ENCODE data around the gene DMAC1.

The DMAC1 gene, protein sequence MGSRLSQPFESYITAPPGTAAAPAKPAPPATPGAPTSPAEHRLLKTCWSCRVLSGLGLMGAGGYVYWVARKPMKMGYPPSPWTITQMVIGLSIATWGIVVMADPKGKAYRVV

DNA sequence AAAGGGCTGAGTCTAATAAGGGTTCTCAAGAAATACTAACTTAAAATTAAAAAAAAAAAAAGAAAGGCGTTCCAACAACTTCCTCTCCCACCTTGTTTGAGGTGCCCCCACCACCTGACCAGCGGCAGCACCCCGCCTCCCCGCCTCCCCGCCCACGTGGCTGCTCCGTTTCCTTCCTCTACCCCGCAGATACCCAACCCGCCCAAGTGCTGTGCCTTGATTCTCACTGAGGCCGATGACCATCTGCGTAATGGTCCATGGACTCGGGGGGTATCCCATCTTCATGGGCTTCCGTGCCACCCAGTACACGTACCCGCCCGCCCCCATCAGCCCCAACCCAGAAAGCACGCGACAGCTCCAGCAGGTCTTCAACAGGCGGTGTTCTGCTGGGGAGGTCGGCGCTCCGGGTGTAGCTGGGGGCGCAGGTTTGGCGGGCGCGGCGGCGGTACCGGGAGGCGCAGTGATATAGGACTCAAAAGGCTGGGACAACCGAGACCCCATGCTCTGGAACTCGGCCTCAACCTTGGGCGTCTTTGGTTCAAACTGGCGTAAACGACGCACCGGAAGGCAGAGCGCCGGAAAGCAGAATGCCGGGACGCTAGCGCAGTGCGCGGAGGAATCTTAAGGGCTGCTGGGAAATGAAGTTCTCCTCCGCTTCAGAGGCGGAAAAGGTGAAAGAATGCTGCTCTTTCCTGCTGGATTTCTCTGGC is at the start of gene DMAC1:
DMAC1 (minus strand) TSS at position 545 of the 710 bp plus-strand sequence; CDS start at position 501, 44 bp downstream.
- DNase-seq (ENCODE audit: low read depth in 2 of 2): peak; percentile 59 to 68

DNA sequence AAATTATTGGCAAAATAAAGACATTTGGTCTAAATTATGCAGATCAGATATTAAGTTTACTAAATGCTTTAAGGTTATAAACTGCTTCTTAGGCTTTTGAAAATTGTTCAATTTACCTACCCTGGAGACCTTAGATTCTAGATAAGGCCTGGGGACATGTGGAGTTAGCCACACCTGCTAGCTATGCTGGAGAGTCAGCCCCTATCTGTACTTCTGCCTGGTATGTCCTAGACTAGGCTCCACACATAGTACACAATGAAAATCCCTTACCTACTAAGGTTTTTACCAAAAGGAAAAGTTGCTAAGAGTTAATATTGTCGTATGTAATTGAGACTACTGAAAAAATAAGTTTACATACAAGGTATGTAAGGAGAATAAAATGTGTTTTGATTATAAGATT is 49.8 kb upstream of the DMAC1 start:
- no peak for DNase-seq (ENCODE audit: low read depth in 2 of 2)

DNA sequence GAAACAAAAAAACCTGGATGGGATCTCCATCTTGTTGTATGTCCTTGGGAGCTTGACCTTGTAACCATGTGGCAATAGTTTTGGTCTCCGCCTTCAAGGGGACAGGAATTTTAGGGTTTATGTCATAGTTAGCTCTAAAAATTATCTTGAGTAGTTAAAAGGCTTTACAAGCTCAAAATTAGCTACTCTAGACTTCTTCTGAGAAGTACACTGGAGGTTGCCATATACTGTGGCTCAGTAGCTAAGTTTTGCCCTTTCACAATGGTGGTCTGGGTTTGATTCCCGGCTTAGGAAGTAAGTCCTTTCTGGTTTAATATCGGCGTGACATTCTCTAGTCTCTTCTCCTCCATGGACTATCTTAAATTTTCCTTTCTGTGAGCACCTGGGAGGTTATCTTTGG is 48.9 kb upstream of the DMAC1 start:
- no peak for DNase-seq (ENCODE audit: low read depth in 2 of 2)

DNA sequence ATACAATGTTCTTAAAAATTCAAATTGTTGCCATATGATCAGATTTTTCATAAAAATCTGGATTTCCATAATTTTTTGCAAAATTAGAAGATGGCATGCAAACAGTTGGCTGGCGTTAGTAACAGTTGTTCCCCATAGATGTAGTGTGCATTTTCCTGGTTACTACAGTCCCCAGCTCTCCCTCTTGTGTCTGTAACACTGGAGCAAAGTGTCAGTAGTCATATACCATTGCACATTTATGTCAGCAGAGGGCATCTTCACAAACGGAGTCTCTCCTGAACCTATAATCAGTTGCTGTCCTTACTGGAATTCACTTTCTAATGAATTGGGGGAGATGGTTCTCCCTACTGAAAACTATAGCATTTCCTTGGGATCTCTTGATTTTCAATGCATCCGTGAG is 44.7 kb upstream of the DMAC1 start:
- DNase-seq (ENCODE audit: low read depth in 2 of 2): no peak

DNA sequence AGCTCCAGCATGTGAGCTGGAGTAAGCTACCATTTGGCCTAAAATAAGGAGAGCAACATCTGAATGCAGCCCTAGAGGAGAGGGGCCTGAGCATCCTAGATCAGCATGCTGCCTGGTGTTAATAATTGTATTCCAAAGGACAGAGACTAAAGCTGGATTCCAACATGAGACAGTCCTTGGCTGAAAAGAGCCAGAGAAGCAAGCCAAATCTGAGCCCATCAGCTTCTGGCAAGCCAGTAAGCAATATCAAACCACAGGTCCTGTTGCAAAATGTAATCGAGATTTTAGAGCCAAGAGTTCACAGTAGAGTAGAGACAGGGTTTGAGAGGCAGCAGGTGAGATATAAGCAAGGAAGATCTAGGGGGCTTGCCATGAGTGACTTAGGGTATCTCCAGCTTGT is 42.3 kb upstream of the DMAC1 start:
- DNase-seq (ENCODE audit: low read depth in 2 of 2): no peak

DNA sequence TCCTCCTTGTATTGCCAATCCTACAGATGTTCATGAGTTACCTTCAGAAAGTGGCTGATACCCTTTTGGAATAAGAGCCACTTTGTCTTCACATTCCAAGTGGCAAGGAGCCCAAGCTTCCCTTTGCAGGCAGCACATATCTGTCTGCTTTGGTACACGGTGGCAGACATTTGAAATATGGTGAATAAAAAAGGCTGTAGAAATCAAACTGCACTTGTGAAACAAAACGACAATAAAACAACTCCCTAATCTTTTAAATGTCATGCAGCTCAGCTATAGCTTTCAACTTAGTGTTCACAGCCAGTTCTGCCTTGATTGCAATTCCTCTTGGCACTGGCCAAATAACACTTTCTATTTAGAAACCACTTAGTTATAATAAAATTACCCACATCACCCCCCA is 35.0 kb upstream of the DMAC1 start:
- no peak for DNase-seq (ENCODE audit: low read depth in 2 of 2)

DNA sequence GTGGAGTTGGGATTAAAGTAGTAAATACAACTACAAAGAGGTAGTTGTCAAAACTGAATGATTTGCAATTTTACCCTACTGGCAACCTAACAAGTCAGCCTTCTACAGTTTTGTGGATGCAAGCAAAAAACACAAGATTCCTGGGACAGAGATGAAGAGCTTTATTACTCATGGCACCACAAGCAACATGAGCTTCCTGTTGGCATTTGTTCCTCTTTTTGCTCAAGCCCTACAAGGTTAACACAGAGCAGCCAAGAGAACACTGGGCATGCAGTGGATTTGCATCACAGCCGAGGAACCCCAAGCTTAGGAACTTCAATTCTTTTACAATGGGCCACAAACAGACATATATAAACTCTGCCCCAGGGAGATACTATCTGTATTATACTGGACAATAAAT is 28.8 kb upstream of the DMAC1 start:
- DNase-seq (ENCODE audit: low read depth in 2 of 2): no peak

DNA sequence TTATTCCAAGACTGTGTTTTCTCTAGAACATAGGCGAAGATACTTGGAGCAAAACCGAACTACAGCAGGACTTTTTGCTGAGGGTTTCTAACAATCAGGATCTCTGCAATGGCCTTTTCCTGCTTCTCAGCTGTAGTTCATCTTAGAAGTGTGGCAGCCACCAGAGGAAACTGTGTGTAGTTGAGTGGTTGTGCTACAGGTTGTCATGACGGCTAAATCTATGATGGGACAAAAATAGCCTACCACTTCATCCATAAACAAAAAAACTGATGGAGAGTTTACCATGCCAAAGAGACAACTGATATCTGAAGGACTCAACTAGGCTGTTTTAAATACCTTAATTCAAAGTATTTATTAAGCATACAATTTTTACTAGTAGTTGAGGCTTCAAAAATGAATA is 28.2 kb upstream of the DMAC1 start:
- no peak for DNase-seq (ENCODE audit: low read depth in 2 of 2)

DNA sequence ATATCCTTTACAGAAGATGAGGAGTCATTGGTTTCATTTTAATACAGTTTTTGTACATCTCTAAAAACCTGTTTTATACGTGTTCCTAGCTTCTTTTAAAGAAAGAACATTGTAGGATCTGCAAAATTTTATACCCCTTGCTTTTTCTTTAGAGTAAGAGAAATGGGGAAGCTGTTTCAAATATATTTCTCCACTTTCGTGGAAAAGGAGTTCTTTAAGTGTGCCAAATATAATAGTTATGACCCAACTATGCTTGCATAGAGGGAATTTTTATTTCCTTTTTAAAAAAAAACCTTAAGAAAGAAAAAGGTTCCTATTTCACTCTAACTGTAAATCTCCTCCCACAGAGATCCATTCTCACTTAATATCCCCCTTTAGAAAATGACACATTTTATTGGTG is 27.5 kb upstream of the DMAC1 start:
- no peak for DNase-seq (ENCODE audit: low read depth in 2 of 2)

DNA sequence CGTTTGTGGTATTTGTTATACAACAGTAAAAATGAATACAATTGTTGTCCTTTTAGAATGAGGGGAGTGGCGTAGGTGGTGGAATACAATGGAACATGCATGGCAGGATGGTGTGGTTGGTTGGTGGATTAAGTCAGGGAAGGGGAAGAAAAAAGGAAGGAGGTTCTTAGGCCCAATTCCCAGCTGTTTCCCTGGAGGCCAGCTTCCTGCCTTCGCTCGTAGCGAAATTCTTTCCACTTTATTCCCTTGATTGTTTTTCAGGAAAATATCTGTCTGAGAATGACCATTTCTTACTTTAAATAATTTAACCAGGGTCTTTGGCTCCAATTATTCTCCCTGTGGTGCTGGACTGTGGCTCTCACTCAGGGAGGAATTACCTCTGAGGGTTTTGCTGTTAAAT is 24.1 kb upstream of the DMAC1 start:
- no peak for DNase-seq (ENCODE audit: low read depth in 2 of 2)

DNA sequence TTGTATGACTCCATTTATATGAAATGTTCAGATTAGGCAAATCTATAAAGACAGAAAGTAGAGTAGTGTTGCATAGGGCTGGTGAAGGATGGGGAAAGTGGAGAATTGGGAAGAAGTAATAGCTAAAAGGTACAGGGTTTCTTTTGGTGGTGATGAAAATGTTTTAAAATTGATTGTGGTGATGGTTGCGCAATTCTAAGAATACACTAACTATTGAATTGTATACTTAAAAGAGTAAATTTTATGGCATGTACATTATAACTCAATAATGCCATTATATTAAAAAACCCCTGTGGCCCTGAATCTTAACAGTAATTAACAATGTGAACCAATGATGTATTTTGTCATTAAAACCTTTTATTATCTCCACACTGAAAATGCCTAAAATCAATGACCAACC is 20.4 kb upstream of the DMAC1 start:
- no peak for DNase-seq (ENCODE audit: low read depth in 2 of 2)

DNA sequence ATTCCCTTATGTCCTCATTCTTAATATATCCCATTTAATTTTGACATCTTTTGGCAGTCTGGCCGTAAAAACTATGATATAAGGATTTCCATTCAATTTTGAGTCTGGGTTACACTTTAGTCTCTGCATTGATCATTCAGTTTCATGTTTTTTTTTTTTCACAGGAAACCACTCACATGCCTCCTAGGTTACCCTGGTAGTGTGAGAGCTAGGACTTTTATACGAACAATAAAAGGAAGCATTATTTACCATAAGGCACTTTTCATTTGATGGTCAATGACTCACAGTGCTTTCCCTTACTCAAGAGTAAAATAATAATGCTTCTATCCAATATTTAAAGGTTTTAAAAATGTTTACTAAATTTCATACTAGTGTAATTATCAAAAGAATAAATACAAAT is 16.4 kb upstream of the DMAC1 start:
- DNase-seq (ENCODE audit: low read depth in 2 of 2): no peak

DNA sequence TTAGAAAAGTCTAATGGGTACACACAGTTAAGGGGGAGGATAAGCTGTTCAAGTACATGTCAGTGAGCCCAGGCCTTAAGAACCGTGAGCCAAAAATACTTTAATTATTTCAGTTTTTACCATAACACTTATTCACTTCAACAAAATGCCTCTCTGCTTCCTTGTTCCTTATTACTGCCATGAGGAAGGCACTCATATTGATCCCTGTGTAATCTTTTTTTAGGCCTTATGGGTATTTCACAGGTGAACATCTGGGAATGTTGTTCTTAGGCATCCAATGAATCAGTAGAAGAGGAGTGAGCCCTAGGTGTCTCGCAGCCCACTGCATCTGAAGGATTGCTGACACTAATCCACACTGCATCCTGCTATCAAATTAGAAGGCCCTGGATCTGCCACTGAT is 13.5 kb upstream of the DMAC1 start:
- no peak for DNase-seq (ENCODE audit: low read depth in 2 of 2)

DNA sequence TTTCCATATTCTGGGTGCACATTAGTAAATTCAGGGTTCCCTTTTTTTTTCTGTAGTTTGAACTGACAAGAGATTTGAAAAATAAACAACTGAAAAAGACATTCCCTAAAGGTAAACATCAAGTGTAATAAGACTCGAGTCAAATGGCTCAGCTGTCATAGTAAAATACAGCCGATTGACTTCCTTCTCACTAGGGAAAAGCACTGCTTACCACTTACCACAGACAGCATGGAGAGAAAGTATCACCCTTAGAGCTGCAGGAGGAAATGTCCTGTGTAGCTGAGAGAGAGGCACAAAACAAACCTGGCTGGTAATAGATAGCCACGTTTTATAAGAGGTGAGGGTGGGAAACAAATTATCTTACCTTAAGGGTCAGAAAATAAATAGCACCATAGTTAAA is 12.1 kb upstream of the DMAC1 start:
- no peak for DNase-seq (ENCODE audit: low read depth in 2 of 2)

DNA sequence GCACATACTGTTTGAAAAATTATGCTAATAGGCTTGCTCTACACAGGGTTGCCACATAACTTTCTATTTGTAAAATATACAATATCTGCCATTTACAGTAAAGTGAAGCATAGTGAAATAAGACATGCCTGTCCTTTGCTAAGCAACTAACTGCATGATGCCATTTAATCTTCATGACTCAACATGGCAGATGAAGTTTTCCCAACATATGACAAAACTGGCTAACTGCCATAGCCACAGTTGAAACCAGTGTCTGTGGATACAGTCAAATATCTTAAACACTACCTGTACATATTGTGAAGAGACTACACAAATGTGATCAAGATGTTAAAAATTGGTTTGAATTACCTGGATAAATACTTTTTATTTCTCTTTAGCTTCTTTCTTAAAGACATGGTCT is 3.1 kb upstream of the DMAC1 start:
- no peak for DNase-seq (ENCODE audit: low read depth in 2 of 2)

DNA sequence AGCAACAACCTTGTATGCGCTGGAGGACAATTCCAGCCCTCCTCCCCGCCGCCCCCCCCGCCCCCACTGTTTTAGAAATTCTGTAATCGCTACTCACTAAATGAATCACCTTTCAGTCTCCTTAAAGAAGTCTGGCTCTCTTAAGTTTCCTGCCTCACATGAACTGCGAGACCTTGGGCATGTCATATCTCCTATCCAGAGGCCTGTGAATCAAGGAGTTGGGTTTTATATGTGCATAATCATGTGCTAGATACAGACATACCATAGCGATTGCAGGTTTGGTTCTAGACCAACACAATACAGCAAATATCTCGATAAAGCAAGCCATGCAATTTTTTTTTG is 337 bp upstream of the DMAC1 start:
- DNase-seq (ENCODE audit: low read depth in 2 of 2): no peak

DNA sequence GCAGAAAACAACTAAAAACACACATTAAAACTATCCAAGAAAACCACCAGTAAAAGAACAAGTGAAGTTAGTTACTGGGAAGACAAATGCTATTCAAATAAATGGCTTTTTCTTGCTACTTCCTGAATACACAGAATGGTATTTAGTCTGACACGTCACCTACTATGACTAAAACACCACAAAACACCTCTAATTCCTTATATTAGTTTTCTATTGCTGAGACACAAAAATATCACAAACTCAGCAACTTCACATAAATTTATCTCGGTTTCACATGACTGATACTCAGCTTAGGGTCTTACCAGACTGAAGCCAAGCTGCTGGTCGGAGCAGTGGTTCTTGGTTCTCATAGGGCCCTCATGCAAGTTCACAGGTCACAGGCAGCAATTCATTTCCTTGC is 5.4 kb downstream of the DMAC1 start:
- no peak for DNase-seq (ENCODE audit: low read depth in 2 of 2)

DNA sequence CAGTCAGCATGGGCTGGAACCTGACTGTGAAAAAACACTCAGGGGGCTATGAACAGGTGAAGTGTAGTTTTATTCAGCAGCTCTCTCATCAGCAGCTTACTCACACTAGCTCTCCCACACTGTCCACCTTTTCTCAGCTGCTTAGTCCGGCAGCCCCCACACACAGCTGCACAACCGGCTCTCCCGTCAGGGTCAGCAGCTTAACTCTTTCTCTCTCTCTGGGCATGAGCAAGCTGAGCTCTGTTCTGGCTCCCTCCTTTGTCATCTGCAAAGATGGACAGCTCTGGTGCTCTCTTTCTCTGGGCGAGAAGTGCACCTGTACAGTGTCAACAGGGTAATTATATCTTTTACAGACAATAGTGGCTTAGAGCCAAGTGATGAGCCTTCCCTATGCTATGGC is 8.2 kb downstream of the DMAC1 start:
- no peak for DNase-seq (ENCODE audit: low read depth in 2 of 2)

DNA sequence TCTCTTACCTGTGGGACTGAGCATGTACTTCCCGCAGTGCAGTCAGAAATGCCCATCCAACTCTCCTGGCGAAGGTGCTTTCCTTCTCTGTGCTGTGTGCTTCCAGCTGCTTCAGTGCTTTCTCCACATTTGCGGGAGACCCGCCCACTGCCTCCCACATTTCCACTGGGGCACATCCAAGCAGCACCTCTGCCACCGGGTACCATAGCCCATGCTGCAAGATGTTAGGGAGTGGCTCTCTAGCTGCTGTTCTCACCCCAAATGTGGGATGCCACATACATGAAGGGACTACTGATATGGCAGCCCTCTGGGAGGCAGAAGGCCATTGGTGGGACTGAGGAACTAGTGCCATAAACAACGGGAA is 8.8 kb downstream of the DMAC1 start:
- DNase-seq (ENCODE audit: low read depth in 2 of 2): no peak

DNA sequence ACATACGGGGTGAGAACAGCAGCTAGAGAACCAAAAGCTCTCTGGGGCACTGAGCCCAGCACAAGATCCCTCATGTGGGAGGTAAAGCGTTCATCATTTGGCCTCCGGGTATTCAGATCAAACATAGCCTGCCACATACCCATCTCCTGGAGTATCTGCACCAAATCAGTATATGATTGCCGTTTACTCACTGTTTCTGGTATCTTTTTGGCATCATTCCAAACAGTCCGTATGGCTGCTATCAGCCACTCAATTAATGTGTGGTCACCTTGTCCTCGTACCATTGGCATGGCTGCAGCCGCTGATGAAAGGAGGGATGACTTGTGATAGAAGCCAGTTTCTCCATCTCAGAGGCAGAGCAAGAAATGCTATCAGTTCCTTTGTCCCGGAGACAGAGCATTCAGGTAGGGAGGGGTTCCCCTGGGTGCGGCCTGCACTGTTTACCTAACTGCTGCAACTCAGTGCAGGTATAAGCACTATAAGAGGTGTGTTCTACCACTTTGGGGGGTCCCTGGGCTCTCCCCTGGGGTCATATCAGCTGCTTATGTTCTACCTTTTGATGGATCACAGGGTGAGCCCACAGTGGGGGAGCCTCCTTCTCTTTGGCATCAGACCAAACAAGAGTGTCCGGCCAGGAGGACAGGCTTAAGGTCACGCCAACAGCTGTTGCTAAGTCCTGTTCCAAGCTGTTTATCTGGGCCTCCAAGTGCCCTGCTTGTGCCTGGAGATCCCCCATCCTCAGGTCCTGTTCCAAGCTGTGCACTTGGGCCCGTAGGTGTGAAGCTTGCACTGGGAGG is 9.4 kb downstream of the DMAC1 start:
- no peak for DNase-seq (ENCODE audit: low read depth in 2 of 2)

DNA sequence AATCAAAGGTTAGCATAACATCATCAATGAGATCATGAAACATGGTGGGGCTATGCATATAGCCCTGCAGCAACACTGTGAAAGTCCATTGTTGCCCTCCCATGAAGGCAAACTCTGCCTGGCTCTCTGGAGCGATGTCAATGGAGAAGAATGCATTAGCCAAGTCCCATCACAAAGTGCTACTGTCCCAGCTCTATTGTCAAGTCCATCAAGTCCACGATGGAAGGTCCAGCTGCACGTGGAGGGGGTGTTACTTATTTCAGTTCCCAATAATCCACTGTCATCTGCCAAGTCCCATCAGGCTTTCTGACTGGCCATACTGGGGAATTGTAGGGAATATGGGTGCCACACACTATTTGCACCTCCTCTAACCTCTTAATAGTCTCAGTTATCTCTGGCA is 10.8 kb downstream of the DMAC1 start:
- DNase-seq (ENCODE audit: low read depth in 2 of 2): no peak

DNA sequence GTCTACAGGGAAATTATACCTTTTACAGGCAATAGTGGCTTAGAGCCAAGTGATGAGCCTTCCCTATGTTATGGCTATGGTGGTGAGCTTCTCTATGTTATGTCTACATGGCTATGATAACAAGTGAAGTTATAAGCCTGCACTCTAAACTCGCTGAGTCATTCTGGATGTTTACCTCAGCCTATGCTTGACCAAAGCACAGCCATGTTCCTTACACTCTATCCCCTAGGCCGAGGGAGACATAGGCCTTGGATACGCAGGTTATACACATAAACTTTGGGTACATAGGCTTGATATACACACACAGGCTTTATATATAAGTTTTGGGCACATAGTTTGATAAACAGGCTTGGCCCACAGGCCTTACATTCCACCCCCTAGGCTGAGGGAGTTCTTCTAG is 13.8 kb downstream of the DMAC1 start:
- no peak for DNase-seq (ENCODE audit: low read depth in 2 of 2)

DNA sequence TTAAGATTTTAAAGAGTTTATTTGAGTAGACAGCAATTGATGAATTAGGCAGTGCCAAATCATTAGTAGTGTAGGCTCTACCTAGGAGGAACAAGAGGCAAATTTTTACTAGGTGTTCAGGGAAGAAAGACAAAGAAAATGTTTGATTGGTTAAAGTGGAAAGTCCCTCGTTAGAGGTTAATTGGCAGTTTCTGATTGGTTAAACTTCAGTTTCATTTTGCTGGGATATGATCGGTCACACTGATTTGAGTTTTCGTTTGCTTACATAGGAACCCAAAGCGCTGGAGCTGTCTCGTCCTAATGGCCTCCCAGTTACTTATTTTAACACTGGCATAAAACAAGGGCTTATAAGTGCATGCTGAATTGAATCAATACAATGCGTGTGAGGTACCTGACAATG is 15.1 kb downstream of the DMAC1 start:
- DNase-seq (ENCODE audit: low read depth in 2 of 2): no peak

DNA sequence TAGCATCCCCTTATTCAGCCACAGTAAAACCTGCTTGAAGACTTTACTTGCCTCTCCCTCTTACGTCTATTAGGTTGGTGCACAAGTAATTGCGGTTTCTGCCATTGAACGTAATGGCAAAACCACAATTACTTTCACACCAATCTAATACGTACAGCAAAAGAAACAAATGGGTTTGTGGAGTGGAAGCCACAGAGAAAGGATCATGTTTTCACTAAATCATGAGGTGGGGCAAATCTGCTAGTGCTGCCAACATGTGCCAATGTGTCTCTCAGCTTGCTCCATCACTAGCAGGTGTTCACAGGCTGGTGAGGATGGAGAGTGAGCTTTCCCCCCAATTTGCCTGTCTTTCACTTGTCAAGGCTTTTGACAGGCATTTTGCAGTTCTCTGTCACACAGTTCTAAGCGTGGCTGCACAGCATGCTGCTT is 15.9 kb downstream of the DMAC1 start:
- no peak for DNase-seq (ENCODE audit: low read depth in 2 of 2)
